Nephron (organoid): ENCODE measurements around the gene PFDN6.

ENCODE experiments used
- H3K27ac Mint-ChIP-seq, 3 experiments: 2 replicates each; pipeline ENCODE4 v1.8.0; 2020; ENCODE audit warnings: mixed read lengths in 3 of 3, mild to moderate bottlenecking in 2 of 3, moderate library complexity in 1 of 3
- H3K27me3 Mint-ChIP-seq: 2 replicates; pipeline ENCODE4 v1.8.0; 2021; ENCODE audit warnings: low read depth, mild to moderate bottlenecking, moderate library complexity, mixed read lengths
- H3K36me3 Mint-ChIP-seq: 2 replicates; pipeline ENCODE4 v1.8.0; 2020; ENCODE audit warnings: low read depth, mixed read lengths
- H3K4me1 Mint-ChIP-seq: 2 replicates; pipeline ENCODE4 v1.8.0; 2020; ENCODE audit warnings: mixed read lengths
- H3K4me3 Mint-ChIP-seq, 3 experiments: 2 replicates each; pipeline ENCODE4 v1.8.0; 2020; ENCODE audit warnings: mild to moderate bottlenecking in 3 of 3, mixed read lengths in 3 of 3, moderate library complexity in 2 of 3
- H3K9me3 Mint-ChIP-seq: 2 replicates; pipeline ENCODE4 v1.8.0; 2020; ENCODE audit warnings: mixed read lengths
- CTCF ChIP-seq, 3 experiments: fragments of 200-600 bp; sonication (generic); IDR thresholded peaks; one replicate each; pipeline ENCODE4 v1.5.0; 2021; ENCODE audit warnings: antibody characterized with exemption in 3 of 3; ENCODE audit not compliant: unreplicated experiment in 3 of 3

The PFDN6 gene

GRCh38 chr6:33248932-33249731, 40.3 kb upstream of the PFDN6 start:
- Mint-ChIP-seq H3K4me1 (peaks cover 24% of the 10 kb centered on the region), H3K27ac (peak overlapping the region in 2 of 3 experiments; percentile 78 to 92), H3K27me3 (peaks cover 12% of the 10 kb centered on the region), H3K4me3 (peak overlapping the region; percentile 88 to 94 (median 91)), H3K9me3 (no peaks in the 10 kb centered on the region), H3K36me3 (peaks cover 25% of the 10 kb centered on the region)
- no peak for TF ChIP-seq CTCF (IDR thresholded peaks at IDR 0.05; ENCODE audit: unreplicated experiment in 3 of 3)

GRCh38 chr6:33249732-33250630, 39.4 kb upstream of the PFDN6 start:
- peak overlapping the region; percentile 88 to 94 (median 91) for H3K4me3 Mint-ChIP-seq
- peaks cover 25% of the 10 kb centered on the region for H3K36me3 Mint-ChIP-seq
- no peaks in the 10 kb centered on the region for H3K9me3 Mint-ChIP-seq
- H3K4me1 Mint-ChIP-seq, result peaks cover 24% of the 10 kb centered on the region
- TF ChIP-seq CTCF (IDR thresholded peaks at IDR 0.05; ENCODE audit: unreplicated experiment in 3 of 3), result no peak
- H3K27ac Mint-ChIP-seq, result peak overlapping the region in 2 of 3 experiments; percentile 78 to 92
- peaks cover 12% of the 10 kb centered on the region for H3K27me3 Mint-ChIP-seq

GRCh38 chr6:33250731-33251130, 38.7 kb upstream of the PFDN6 start:
- Mint-ChIP-seq H3K9me3 (no peaks in the 10 kb centered on the region), H3K36me3 (peaks cover 27% of the 10 kb centered on the region), H3K4me3 (peak overlapping the region; percentile 88 to 94 (median 91)), H3K4me1 (peaks cover 24% of the 10 kb centered on the region), H3K27me3 (peaks cover 12% of the 10 kb centered on the region), H3K27ac (no peak overlapping the region)
- TF ChIP-seq CTCF (IDR thresholded peaks at IDR 0.05; ENCODE audit: unreplicated experiment in 3 of 3), result no peak

GRCh38 chr6:33251395-33252012, 37.9 kb upstream of the PFDN6 start:
- peaks cover 4% of the 10 kb centered on the region for H3K27me3 Mint-ChIP-seq
- peak overlapping the region; percentile 33 to 73 (median 67) for H3K4me3 Mint-ChIP-seq
- H3K36me3 Mint-ChIP-seq, result peaks cover 31% of the 10 kb centered on the region
- peaks cover 24% of the 10 kb centered on the region for H3K4me1 Mint-ChIP-seq
- TF ChIP-seq CTCF (IDR thresholded peaks at IDR 0.05; ENCODE audit: unreplicated experiment in 3 of 3), result no peak
- H3K27ac Mint-ChIP-seq, result no peak overlapping the region
- no peaks in the 10 kb centered on the region for H3K9me3 Mint-ChIP-seq

GRCh38 chr6:33252759-33253158, 36.6 kb upstream of the PFDN6 start:
- TF ChIP-seq CTCF (IDR thresholded peaks at IDR 0.05; ENCODE audit: unreplicated experiment in 3 of 3), result no peak
- no peaks in the 10 kb centered on the region for H3K27me3 Mint-ChIP-seq
- H3K4me3 Mint-ChIP-seq, result no peak overlapping the region
- H3K27ac Mint-ChIP-seq, result no peak overlapping the region
- H3K9me3 Mint-ChIP-seq, result no peaks in the 10 kb centered on the region
- H3K36me3 Mint-ChIP-seq, result peaks cover 37% of the 10 kb centered on the region
- H3K4me1 Mint-ChIP-seq, result peaks cover 24% of the 10 kb centered on the region
